ENCODE results near the gene ANKRD13D. TPM values are rescaled to one million over a fixed set of nuclear protein-coding genes. Genes with fewer than 3 reads are reported as not detected.
A peak's percentile ranks its signal among the peaks of the same experiment; 100 is the strongest.

Gene ANKRD13D
- polyA plus RNA-seq, 1 donor: 38.8 TPM

GRCh38 chr11:67267188-67268080 is 21.7 kb upstream of the ANKRD13D start:
- no peaks in the 10 kb centered on the region for H3K27me3 ChIP-seq (ENCODE audit: control insufficient read depth, insufficient read depth, low read length)
- peak overlapping the region; percentile 75 for H3K4me3 ChIP-seq (ENCODE audit: low read length)
- H3K27ac ChIP-seq (ENCODE audit: low read length): peak overlapping the region; percentile 94
- H3K4me1 ChIP-seq (ENCODE audit: control insufficient read depth, insufficient read depth, low read length): peaks cover 48% of the 10 kb centered on the region
- H3K36me3 ChIP-seq (ENCODE audit: control insufficient read depth, insufficient read depth, low read length): peaks cover 35% of the 10 kb centered on the region
- DNase-seq: peak; percentile 86 to 95
- no CpG with 5 or more reads among the region's 30 CpGs for WGBS (ENCODE audit: insufficient coverage, low lambda C conversion rate)
- no peaks in the 10 kb centered on the region for H3K9me3 ChIP-seq (ENCODE audit: control insufficient read depth, low read depth, low read length)

- peaks cover 41% of the 10 kb centered on the region for H3K36me3 ChIP-seq (ENCODE audit: control insufficient read depth, insufficient read depth, low read length)
- no CpG with 5 or more reads among the region's 21 CpGs for WGBS (ENCODE audit: insufficient coverage, low lambda C conversion rate)
- DNase-seq: no peak
- H3K9me3 ChIP-seq (ENCODE audit: control insufficient read depth, low read depth, low read length): no peaks in the 10 kb centered on the region
- H3K27ac ChIP-seq (ENCODE audit: low read length): peak overlapping the region; percentile 94
- no peaks in the 10 kb centered on the region for H3K27me3 ChIP-seq (ENCODE audit: control insufficient read depth, insufficient read depth, low read length)
- peaks cover 43% of the 10 kb centered on the region for H3K4me1 ChIP-seq (ENCODE audit: control insufficient read depth, insufficient read depth, low read length)
- H3K4me3 ChIP-seq (ENCODE audit: low read length): peak overlapping the region; percentile 75
These were observed 20.8 kb upstream of the ANKRD13D start for GRCh38 chr11:67268081-67268961.

- no peak for DNase-seq
- H3K9me3 ChIP-seq (ENCODE audit: control insufficient read depth, low read depth, low read length): no peaks in the 10 kb centered on the region
- WGBS (ENCODE audit: insufficient coverage, low lambda C conversion rate): no CpG with 5 or more reads among the region's 13 CpGs
- no peak overlapping the region for H3K27ac ChIP-seq (ENCODE audit: low read length)
- H3K4me1 ChIP-seq (ENCODE audit: control insufficient read depth, insufficient read depth, low read length): peaks cover 43% of the 10 kb centered on the region
- no peak overlapping the region for H3K4me3 ChIP-seq (ENCODE audit: low read length)
- H3K36me3 ChIP-seq (ENCODE audit: control insufficient read depth, insufficient read depth, low read length): peaks cover 41% of the 10 kb centered on the region
- H3K27me3 ChIP-seq (ENCODE audit: control insufficient read depth, insufficient read depth, low read length): no peaks in the 10 kb centered on the region
These were observed 20.2 kb upstream of the ANKRD13D start for GRCh38 chr11:67268962-67269268.

- Histone ChIP-seq H3K36me3 (ENCODE audit: control insufficient read depth, insufficient read depth, low read length) (peaks cover 44% of the 10 kb centered on the region), H3K4me3 (ENCODE audit: low read length) (peak overlapping the region; percentile 3), H3K9me3 (ENCODE audit: control insufficient read depth, low read depth, low read length) (no peaks in the 10 kb centered on the region), H3K27ac (ENCODE audit: low read length) (peak overlapping the region; percentile 61), H3K27me3 (ENCODE audit: control insufficient read depth, insufficient read depth, low read length) (no peaks in the 10 kb centered on the region), H3K4me1 (ENCODE audit: control insufficient read depth, insufficient read depth, low read length) (peaks cover 43% of the 10 kb centered on the region)
- WGBS (ENCODE audit: insufficient coverage, low lambda C conversion rate): no CpG with 5 or more reads among the region's 15 CpGs
- no peak for DNase-seq
These were observed 19.5 kb upstream of the ANKRD13D start for GRCh38 chr11:67269401-67270255.

DNA sequence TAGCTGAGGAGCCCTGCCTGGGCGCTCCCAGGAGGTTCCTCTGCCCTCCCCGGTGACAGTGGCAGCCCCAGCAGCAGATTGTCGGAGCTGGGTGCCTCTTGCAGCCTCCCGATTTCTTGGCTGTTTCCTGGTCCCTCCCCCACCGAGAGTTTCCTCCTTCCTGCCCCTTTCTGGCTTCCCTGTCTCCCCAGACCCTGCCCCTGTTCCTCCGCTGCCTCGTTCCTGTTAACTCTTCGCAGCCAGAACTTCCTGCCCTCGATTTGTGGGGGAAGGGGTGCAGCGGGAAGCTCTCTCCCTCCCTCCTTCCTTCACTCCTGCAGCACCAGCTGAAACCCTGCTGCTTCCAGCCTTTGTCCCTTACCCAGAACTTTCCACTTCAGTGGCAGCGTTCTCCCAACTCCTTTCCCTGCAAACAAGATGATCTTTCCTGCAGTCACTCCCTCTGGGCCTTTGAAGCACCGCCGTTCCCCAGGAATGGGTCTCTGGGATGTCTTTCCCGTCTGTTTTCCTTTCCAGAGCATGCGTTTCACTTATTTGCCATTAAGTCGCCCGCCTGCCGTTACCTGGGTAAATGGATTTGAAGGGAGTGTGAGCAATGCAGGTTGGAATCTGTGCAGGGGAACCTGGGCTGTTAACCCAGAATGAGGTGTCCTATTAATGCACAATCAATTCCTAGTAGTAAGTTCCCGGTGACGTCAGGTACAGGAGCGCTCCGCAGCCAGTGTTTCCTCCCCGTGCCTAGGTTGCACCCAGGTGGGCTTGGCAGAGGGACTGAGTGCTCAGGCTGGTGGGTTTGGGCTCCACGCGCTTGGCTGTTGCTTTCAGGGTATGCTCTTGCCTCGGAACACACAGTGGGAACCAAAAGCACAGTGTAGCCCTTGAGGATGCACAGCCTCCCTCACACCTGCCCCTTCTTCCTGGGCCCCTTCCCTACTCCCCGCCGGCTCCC is 18.6 kb upstream of the ANKRD13D start:
- H3K27ac ChIP-seq (ENCODE audit: low read length): peak overlapping the region; percentile 61
- peak overlapping the region; percentile 3 for H3K4me3 ChIP-seq (ENCODE audit: low read length)
- peaks cover 43% of the 10 kb centered on the region for H3K4me1 ChIP-seq (ENCODE audit: control insufficient read depth, insufficient read depth, low read length)
- peak in 1 of 2 donors; percentile 54 for DNase-seq
- WGBS (ENCODE audit: insufficient coverage, low lambda C conversion rate): 43% methylated on average over 6 of the region's 28 CpGs
- H3K36me3 ChIP-seq (ENCODE audit: control insufficient read depth, insufficient read depth, low read length): peaks cover 53% of the 10 kb centered on the region
- H3K9me3 ChIP-seq (ENCODE audit: control insufficient read depth, low read depth, low read length): no peaks in the 10 kb centered on the region
- no peaks in the 10 kb centered on the region for H3K27me3 ChIP-seq (ENCODE audit: control insufficient read depth, insufficient read depth, low read length)

- Histone ChIP-seq H3K4me3 (ENCODE audit: low read length) (no peak overlapping the region), H3K9me3 (ENCODE audit: control insufficient read depth, low read depth, low read length) (no peaks in the 10 kb centered on the region), H3K36me3 (ENCODE audit: control insufficient read depth, insufficient read depth, low read length) (peaks cover 59% of the 10 kb centered on the region), H3K27me3 (ENCODE audit: control insufficient read depth, insufficient read depth, low read length) (no peaks in the 10 kb centered on the region), H3K27ac (ENCODE audit: low read length) (no peak overlapping the region), H3K4me1 (ENCODE audit: control insufficient read depth, insufficient read depth, low read length) (peaks cover 40% of the 10 kb centered on the region)
- no CpG with 5 or more reads among the region's 5 CpGs for WGBS (ENCODE audit: insufficient coverage, low lambda C conversion rate)
- no peak for DNase-seq
These were observed 17.9 kb upstream of the ANKRD13D start for GRCh38 chr11:67271205-67271540.

DNA sequence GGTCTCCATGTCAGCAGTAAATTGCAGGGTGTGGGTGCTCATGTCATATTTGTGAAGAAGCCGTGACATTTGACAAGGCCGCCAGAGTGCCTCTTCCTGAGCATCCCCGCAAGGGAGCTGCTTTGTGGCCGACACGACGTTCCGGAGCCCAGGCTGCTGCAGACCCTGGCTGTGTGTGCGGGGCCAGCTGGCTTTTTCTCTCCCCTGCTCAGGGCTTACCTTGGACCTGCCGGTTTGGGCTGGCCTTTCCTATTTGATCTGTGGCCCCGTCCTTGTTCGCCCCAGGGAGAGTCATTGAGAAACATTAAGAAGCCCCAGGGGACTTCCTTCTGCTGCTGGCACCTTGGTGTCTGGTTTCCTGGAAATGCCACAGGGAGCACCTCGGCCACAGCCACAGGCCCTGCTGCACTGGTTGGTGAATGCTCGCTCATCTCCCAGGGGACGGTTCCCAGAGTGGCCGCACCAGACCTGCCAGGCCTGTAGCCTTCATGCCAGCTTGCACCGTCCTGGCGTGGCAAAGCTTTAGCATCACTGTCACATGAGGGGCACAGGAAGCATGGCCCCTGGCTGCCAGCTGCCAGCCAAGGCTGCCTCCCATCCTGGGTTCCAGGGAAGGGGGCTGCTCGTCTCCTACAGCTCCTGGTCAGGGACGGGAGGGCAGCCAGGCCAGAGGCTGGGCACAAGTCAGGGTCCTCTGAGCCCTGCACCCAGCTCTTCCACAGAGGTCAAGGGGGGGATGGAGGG is 17.4 kb upstream of the ANKRD13D start:
- H3K36me3 ChIP-seq (ENCODE audit: control insufficient read depth, insufficient read depth, low read length): peaks cover 61% of the 10 kb centered on the region
- no peak overlapping the region for H3K27ac ChIP-seq (ENCODE audit: low read length)
- H3K27me3 ChIP-seq (ENCODE audit: control insufficient read depth, insufficient read depth, low read length): no peaks in the 10 kb centered on the region
- peaks cover 42% of the 10 kb centered on the region for H3K4me1 ChIP-seq (ENCODE audit: control insufficient read depth, insufficient read depth, low read length)
- H3K9me3 ChIP-seq (ENCODE audit: control insufficient read depth, low read depth, low read length): no peaks in the 10 kb centered on the region
- no CpG with 5 or more reads among the region's 19 CpGs for WGBS (ENCODE audit: insufficient coverage, low lambda C conversion rate)
- no peak overlapping the region for H3K4me3 ChIP-seq (ENCODE audit: low read length)
- no peak for DNase-seq

DNA sequence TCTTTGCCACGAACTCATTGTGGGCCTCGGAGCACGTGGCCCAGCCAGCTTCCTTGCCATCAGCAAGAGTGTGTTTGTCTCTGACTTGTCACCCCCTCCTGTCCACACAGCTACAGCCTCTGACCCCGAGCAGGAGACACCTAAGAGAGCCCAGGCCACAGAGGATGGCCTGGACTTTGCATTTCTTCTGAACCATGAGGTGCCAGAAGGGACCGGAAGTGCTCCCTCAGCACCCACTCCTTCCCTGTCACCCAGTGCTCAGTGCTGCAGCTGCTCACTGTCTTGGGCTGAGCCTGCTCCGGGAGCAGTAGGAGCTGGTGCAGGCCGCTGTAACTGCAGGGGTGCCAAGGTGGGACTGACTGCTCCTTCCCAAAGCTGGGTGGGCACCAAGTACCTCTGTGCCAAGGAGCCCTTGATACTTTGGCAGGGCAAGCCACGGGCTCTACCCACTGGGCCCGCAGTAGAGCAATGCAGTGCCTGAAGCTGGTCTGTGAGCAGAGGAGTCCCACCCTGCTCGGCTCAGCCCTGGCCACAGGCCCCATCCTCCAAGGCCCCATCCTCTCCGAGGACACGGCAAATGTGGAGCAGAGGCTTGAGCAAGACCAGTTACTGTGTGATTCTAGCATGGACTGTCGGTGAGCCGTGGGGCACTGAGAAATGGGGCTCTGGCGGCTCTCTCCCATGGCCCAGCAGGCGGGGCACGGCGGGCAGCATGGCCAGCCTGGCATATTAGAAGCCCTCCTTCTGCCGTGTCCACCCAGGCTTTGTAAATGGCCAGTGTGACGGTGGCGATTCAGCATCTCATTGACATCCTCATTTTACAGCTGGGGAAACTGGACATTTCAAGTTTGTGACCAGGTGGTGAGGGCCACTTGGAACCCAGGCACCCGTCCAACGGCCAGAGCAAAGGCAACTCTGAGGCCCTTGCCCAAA is 16.5 kb upstream of the ANKRD13D start:
- no peaks in the 10 kb centered on the region for H3K9me3 ChIP-seq (ENCODE audit: control insufficient read depth, low read depth, low read length)
- no peak for DNase-seq
- H3K4me1 ChIP-seq (ENCODE audit: control insufficient read depth, insufficient read depth, low read length): peaks cover 49% of the 10 kb centered on the region
- H3K36me3 ChIP-seq (ENCODE audit: control insufficient read depth, insufficient read depth, low read length): peaks cover 66% of the 10 kb centered on the region
- WGBS (ENCODE audit: insufficient coverage, low lambda C conversion rate): no CpG with 5 or more reads among the region's 23 CpGs
- no peaks in the 10 kb centered on the region for H3K27me3 ChIP-seq (ENCODE audit: control insufficient read depth, insufficient read depth, low read length)
- no peak overlapping the region for H3K4me3 ChIP-seq (ENCODE audit: low read length)
- H3K27ac ChIP-seq (ENCODE audit: low read length): no peak overlapping the region
